Ramos (cell line): Measurements from ENCODE around the gene NFATC4.
"Not testable (repeated sequence)": the region's sequence is repeated elsewhere in the genome, so short reads cannot be mapped to it uniquely, and the experiment has no call there.

Experiments
- in situ Hi-C: fragments of 300-500 bp; cut with MboI; formaldehyde crosslinking; loops from one replicate; pipeline ENCODE4 v1.14.3; 2022; ENCODE audit warnings: low sequenced_read_pairs; ENCODE audit not compliant: unreplicated experiment

NFATC4 gene

GRCh38 chr14:24381363-24382063, 13.5 kb downstream of the NFATC4 start:
- in situ Hi-C loops = no loop called here

GRCh38 chr14:24382064-24382371, 14.0 kb downstream of the NFATC4 start:
- in situ Hi-C loops = no loop called here

DNA sequence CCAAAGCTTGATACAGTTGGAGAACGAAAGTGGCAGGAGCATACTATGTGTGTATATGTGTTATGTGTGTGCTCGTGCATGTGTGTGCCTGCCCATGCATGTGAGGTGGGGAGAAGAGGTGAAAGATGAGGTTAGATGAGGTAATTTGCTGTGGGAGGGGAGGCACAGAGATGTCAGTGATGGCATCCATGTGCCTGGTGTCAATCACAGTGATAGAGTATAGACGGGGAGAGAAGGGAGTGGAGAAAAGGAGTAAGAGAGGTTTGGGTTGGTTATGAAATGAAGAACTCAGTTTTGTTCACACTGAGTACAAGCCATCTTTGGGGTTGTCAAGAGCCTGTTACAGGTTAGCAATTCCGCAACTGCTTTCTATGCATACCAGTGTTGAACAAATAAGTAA, 16.2 kb downstream of the NFATC4 start:
- in situ Hi-C loops = no loop called here

DNA sequence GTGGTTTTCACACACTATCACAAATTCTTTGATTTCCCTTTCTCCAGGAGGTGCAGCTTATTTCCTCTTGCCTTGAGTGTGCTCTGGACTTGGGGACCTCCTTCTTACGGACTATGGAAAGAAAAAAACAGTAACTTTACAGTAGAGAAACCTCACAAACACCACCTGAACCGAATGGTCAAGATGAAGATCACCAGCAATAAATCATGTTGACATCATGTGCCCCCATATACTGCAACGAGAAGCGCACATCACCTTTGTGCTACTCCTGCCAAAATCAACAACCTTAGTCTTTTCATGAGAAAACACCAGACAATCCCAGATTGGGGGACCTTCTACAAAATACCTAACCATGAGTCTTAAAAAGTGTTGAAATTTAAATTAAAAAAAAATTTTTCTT, 17.5 kb downstream of the NFATC4 start:
- in situ Hi-C loops = no loop called here

GRCh38 chr14:24387009-24387345, 19.0 kb downstream of the NFATC4 start:
- in situ Hi-C loops = no loop called here

GRCh38 chr14:24387579-24387978, 19.6 kb downstream of the NFATC4 start:
- in situ Hi-C loops = not testable (repeated sequence)

- in situ Hi-C loops = no loop called here
Measured at GRCh38 chr14:24388474-24389179, 20.6 kb downstream of the NFATC4 start.

DNA sequence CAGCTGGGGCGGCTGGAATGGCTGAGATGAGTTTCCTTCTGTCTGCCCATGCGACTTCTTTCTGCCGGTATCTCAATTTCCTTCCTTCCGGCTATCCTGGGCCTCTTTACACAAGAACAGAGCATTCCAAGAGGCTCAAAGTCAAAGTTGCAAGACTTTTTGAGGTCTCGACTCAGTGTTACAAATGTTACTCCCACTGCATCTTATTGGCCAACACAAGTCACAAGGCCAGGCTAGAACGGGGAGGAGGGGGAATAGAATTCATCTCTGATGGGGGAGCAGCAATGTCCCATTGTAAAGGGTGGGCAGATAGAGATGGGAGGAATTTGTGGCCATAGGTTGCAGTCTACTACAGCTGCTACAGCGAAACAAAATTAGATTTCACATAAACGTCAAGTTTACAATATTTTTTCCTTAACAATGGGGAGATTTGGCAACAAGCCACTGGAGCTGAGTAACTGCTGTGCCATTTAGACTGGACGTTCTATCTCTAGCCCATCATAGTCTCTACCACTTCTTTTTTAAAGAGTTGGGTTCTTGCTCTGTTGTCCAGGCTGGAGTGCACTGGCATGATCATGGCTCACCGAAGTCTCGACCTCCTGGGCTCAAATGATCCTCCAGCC, 21.4 kb downstream of the NFATC4 start:
- in situ Hi-C loops = no loop called here

GRCh38 chr14:24390701-24391468, 22.9 kb downstream of the NFATC4 start:
- in situ Hi-C loops = no loop called here

GRCh38 chr14:24392325-24393091, 24.5 kb downstream of the NFATC4 start:
- in situ Hi-C loops = no loop called here

GRCh38 chr14:24394275-24394674, 26.3 kb downstream of the NFATC4 start:
- in situ Hi-C loops = no loop called here

GRCh38 chr14:24395609-24396582, 27.9 kb downstream of the NFATC4 start:
- in situ Hi-C loops = no loop called here

GRCh38 chr14:24397639-24398292, 29.8 kb downstream of the NFATC4 start:
- in situ Hi-C loops = no loop called here

- in situ Hi-C loops = no loop called here
Measured at GRCh38 chr14:24398293-24398652, 30.3 kb downstream of the NFATC4 start.

DNA sequence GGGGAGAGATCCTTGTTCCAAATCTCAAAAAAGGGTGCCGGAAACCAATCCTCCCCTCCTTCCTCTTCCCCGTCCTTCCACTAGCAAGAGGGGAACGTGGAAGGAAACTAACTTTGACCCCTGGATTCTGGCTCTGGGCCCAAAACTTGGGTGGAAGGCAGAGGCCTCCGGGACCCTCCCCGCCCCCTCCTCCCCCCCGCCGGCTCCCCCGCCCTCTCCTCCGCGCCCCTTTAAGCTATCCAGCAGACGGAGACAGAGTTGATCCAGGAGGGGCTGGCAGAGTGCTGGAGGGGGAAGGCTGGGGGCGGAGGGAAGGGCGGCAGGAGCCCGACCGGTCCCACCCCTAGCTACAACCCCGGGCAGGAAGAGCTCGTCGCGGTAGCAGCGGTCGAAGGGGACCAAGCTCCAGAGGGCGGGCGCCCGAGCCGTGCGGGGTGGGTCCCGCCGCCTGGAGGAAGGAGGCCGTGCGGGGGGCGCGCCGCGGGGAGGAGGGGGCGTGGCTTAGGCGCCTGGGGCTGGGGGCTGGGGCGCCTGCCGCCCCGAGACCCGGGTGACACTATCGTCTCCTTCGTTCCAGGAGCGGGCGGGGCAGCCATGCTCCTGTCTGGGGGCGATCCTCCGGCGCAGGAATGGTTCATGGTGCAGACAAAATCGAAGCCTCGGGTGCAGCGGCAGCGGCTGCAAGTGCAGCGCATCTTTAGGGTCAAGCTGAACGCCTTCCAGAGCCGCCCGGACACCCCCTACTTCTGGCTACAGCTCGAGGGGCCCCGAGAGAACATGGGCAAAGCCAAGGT, 30.9 kb downstream of the NFATC4 start, which contains the start of gene NYNRIN:
Gene NYNRIN, plus strand, starts transcription at position 351 of the 794 bp plus-strand sequence. Its CDS starts 244 bp downstream, at position 595.
- in situ Hi-C loops = no loop called here

- in situ Hi-C loops = no loop called here
Measured at GRCh38 chr14:24399447-24399822, 31.5 kb downstream of the NFATC4 start.

GRCh38 chr14:24399999-24400718, 32.2 kb downstream of the NFATC4 start:
- in situ Hi-C loops = no loop called here
